Astrocyte (in vitro differentiated cells and primary cell): ENCODE measurements around the gene SCGB3A1.

Experiments used
- EZH2 ChIP-seq: IDR thresholded peaks from 2 replicates; pipeline ENCODE4 v1.6.1; 2012; ENCODE audit warnings: mild to moderate bottlenecking, low read length, inconsistent platforms; ENCODE audit not compliant: insufficient read depth
- TF ChIP-seq, protein P1 (sequence below): IDR thresholded peaks from 2 replicates; pipeline ENCODE4 v1.5.1; 2011; ENCODE audit warnings: low read depth, mild to moderate bottlenecking, inconsistent platforms, low read length, moderate library complexity; ENCODE audit not compliant: insufficient read depth

DNA sequence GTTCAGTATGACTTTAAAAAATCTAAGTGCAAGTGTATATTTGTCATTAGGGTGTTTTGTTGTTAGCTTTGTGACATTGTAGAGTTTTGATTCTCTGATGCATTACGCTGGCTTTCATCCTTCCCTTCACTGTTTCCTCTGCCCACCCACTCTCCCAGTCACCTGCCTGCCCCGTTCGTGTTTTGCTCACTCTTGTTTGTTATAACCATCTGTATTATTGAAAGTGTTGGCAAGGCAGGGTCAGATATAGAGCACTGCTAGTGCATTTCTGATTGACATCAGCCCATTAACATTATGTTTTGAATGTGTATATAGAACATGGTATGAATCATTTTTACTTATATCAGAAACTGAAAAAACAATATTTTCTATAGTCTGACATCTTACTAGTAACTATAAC is 27.3 kb downstream of the SCGB3A1 start:
- TF ChIP-seq, protein P1, sequence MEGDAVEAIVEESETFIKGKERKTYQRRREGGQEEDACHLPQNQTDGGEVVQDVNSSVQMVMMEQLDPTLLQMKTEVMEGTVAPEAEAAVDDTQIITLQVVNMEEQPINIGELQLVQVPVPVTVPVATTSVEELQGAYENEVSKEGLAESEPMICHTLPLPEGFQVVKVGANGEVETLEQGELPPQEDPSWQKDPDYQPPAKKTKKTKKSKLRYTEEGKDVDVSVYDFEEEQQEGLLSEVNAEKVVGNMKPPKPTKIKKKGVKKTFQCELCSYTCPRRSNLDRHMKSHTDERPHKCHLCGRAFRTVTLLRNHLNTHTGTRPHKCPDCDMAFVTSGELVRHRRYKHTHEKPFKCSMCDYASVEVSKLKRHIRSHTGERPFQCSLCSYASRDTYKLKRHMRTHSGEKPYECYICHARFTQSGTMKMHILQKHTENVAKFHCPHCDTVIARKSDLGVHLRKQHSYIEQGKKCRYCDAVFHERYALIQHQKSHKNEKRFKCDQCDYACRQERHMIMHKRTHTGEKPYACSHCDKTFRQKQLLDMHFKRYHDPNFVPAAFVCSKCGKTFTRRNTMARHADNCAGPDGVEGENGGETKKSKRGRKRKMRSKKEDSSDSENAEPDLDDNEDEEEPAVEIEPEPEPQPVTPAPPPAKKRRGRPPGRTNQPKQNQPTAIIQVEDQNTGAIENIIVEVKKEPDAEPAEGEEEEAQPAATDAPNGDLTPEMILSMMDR, result no peak
- no peak for TF ChIP-seq EZH2
